ENCODE data around the gene RUFY3.

Gene RUFY3

DNA sequence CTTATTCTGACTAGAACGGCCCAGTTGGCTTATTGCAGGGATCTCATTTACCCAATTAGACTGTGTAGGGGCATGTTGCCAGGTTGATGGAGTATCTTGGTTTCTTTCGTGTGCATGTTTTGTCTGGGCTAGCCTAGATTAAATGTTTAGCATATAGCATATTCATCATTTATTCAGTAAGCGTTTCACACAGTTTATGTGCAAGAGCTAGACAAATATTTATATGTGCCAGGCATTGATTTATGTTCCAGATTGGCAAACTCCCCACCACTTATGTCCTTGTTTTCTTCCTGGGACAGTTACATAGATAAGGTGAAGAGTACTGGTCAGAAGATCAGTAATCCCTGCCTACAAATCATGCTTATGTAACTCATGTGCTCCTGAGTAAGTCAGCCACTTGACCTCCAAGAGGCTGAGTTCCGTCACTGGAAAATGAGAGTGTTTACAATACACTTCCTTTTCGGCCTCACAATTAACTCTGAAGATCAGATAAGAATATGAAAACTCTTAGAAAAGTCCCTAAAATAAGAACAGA is 57.2 kb downstream of the RUFY3 start:
- H3K9me3 ChIP-seq (ENCODE audit: insufficient read depth, low read depth, low read length), result no peaks in the 10 kb centered on the region
- no peak overlapping the region for H3K4me3 ChIP-seq (ENCODE audit: low read depth, low read length)
- no peak overlapping the region for H3K4ac ChIP-seq (ENCODE audit: low read depth, low read length)
- H3K79me1 ChIP-seq (ENCODE audit: low read length), result no peaks in the 10 kb centered on the region
- DNase-seq, result no peak
- H4K91ac ChIP-seq (ENCODE audit: low read depth, low read length), result no peak overlapping the region
- H3K4me2 ChIP-seq (ENCODE audit: low read length), result no peak overlapping the region
- H3K79me2 ChIP-seq (ENCODE audit: control insufficient read depth, insufficient read depth, low read length, poor library complexity), result no peaks in the 10 kb centered on the region
- no peak overlapping the region for H3K27ac ChIP-seq (ENCODE audit: low read depth, low read length)
- H3K23ac ChIP-seq (ENCODE audit: low read length), result no peak overlapping the region
- no peak overlapping the region for H2AFZ ChIP-seq (ENCODE audit: insufficient read depth, low read length, poor library complexity)
- peaks cover 7 to 8% of the 10 kb centered on the region in 2 experiments for H3K36me3 ChIP-seq (ENCODE audit: control insufficient read depth in 1 of 2, insufficient read depth in 2 of 2, low read length in 2 of 2)
- H3K9ac ChIP-seq (ENCODE audit: low read length), result no peak overlapping the region
- no peak overlapping the region for H2BK5ac ChIP-seq (ENCODE audit: low read depth, low read length, poor library complexity)
- no peak overlapping the region for H3K18ac ChIP-seq (ENCODE audit: low read length)
- WGBS (ENCODE audit: extremely low coverage, insufficient coverage, insufficient read length), result no CpG with 5 or more reads among the region's 5 CpGs
- H4K8ac ChIP-seq (ENCODE audit: low read depth, low read length), result no peak overlapping the region
- no peak overlapping the region for H2AK5ac ChIP-seq (ENCODE audit: low read length)
- no peaks in the 10 kb centered on the region for H3K4me1 ChIP-seq (ENCODE audit: control insufficient read depth in 1 of 2, insufficient read depth in 2 of 2, low read length in 2 of 2)
- H2BK12ac ChIP-seq (ENCODE audit: low read length), result no peak overlapping the region
- H4K12ac ChIP-seq (ENCODE audit: low read depth, low read length), result no peak overlapping the region
- H2BK120ac ChIP-seq (ENCODE audit: insufficient read depth, low read length, poor library complexity), result no peak overlapping the region
- no peak overlapping the region for H3K14ac ChIP-seq (ENCODE audit: low read length)
- H3K27me3 ChIP-seq (ENCODE audit: insufficient read depth, low read length), result no peaks in the 10 kb centered on the region

DNA sequence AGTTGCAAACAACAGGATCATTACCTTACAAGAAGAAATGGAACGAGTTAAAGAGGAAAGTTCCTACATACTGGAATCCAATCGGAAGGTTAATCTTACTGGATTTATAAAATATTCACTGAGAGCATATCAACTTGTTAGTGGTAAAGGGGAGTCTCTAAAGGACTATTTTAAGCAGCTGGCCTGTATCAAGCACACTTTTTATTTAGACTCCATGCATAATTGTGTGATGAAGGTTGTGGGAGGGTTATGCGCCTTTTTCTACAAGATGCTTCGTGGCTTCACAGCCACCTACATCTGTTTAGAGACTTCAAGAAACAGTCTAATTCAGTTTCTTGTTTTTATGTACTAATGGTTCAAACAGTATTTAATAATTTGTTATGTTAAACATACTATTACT is 61.3 kb downstream of the RUFY3 start:
- Histone ChIP-seq H3K4me2 (ENCODE audit: low read length) (no peak overlapping the region), H3K9ac (ENCODE audit: low read length) (no peak overlapping the region), H3K79me1 (ENCODE audit: low read length) (no peaks in the 10 kb centered on the region), H3K23ac (ENCODE audit: low read length) (no peak overlapping the region), H3K79me2 (ENCODE audit: control insufficient read depth, insufficient read depth, low read length, poor library complexity) (no peaks in the 10 kb centered on the region), H4K91ac (ENCODE audit: low read depth, low read length) (no peak overlapping the region), H2AK5ac (ENCODE audit: low read length) (no peak overlapping the region), H3K27ac (ENCODE audit: low read depth, low read length) (no peak overlapping the region), H3K9me3 (ENCODE audit: insufficient read depth, low read depth, low read length) (no peaks in the 10 kb centered on the region), H4K12ac (ENCODE audit: low read depth, low read length) (no peak overlapping the region), H4K8ac (ENCODE audit: low read depth, low read length) (no peak overlapping the region), H3K4ac (ENCODE audit: low read depth, low read length) (no peak overlapping the region), H3K18ac (ENCODE audit: low read length) (no peak overlapping the region), H2BK120ac (ENCODE audit: insufficient read depth, low read length, poor library complexity) (no peak overlapping the region), H3K4me1 (ENCODE audit: control insufficient read depth in 1 of 2, insufficient read depth in 2 of 2, low read length in 2 of 2) (no peaks in the 10 kb centered on the region), H2BK12ac (ENCODE audit: low read length) (no peak overlapping the region), H2BK5ac (ENCODE audit: low read depth, low read length, poor library complexity) (no peak overlapping the region), H3K36me3 (ENCODE audit: control insufficient read depth in 1 of 2, insufficient read depth in 2 of 2, low read length in 2 of 2) (peaks cover 2 to 5% of the 10 kb centered on the region in 2 experiments), H2AFZ (ENCODE audit: insufficient read depth, low read length, poor library complexity) (no peak overlapping the region), H3K27me3 (ENCODE audit: insufficient read depth, low read length) (no peaks in the 10 kb centered on the region), H3K4me3 (ENCODE audit: low read depth, low read length) (no peak overlapping the region), H3K14ac (ENCODE audit: low read length) (no peak overlapping the region)
- no CpG with 5 or more reads among the region's 4 CpGs for WGBS (ENCODE audit: extremely low coverage, insufficient coverage, insufficient read length)
- no peak for DNase-seq

DNA sequence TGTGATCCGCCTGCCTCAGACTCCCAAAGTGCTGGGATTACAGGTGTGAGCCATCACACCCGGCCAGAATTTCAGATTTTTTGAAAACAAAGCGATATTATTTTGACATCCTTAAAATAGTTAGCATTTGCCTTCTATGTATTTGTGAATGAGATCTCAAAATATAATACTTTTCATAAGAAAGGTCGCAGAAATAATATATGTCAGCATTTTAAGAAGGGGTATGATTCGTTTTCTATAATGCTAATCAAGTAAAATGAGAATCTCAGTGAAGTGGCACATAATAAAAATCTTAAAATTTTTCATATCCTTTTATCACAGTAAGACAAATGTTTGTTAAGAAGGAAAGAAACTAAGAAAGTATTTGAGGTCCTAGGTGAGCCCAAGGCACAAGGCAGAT is 65.7 kb downstream of the RUFY3 start:
- Histone ChIP-seq H2BK120ac (ENCODE audit: insufficient read depth, low read length, poor library complexity) (no peak overlapping the region), H3K36me3 (ENCODE audit: control insufficient read depth in 1 of 2, insufficient read depth in 2 of 2, low read length in 2 of 2) (peaks cover 0 to 5% of the 10 kb centered on the region in 2 experiments), H3K4me3 (ENCODE audit: low read depth, low read length) (no peak overlapping the region), H3K14ac (ENCODE audit: low read length) (no peak overlapping the region), H3K27ac (ENCODE audit: low read depth, low read length) (no peak overlapping the region), H4K91ac (ENCODE audit: low read depth, low read length) (no peak overlapping the region), H2BK5ac (ENCODE audit: low read depth, low read length, poor library complexity) (no peak overlapping the region), H4K12ac (ENCODE audit: low read depth, low read length) (no peak overlapping the region), H3K18ac (ENCODE audit: low read length) (no peak overlapping the region), H3K4me1 (ENCODE audit: control insufficient read depth in 1 of 2, insufficient read depth in 2 of 2, low read length in 2 of 2) (no peaks in the 10 kb centered on the region), H3K9me3 (ENCODE audit: insufficient read depth, low read depth, low read length) (no peaks in the 10 kb centered on the region), H3K4ac (ENCODE audit: low read depth, low read length) (no peak overlapping the region), H3K23ac (ENCODE audit: low read length) (no peak overlapping the region), H3K9ac (ENCODE audit: low read length) (no peak overlapping the region), H2AK5ac (ENCODE audit: low read length) (no peak overlapping the region), H3K4me2 (ENCODE audit: low read length) (no peak overlapping the region), H3K27me3 (ENCODE audit: insufficient read depth, low read length) (no peaks in the 10 kb centered on the region), H3K79me2 (ENCODE audit: control insufficient read depth, insufficient read depth, low read length, poor library complexity) (no peaks in the 10 kb centered on the region), H2BK12ac (ENCODE audit: low read length) (no peak overlapping the region), H3K79me1 (ENCODE audit: low read length) (no peaks in the 10 kb centered on the region), H2AFZ (ENCODE audit: insufficient read depth, low read length, poor library complexity) (no peak overlapping the region), H4K8ac (ENCODE audit: low read depth, low read length) (no peak overlapping the region)
- no CpG with 5 or more reads among the region's 5 CpGs for WGBS (ENCODE audit: extremely low coverage, insufficient coverage, insufficient read length)
- no peak for DNase-seq

DNA sequence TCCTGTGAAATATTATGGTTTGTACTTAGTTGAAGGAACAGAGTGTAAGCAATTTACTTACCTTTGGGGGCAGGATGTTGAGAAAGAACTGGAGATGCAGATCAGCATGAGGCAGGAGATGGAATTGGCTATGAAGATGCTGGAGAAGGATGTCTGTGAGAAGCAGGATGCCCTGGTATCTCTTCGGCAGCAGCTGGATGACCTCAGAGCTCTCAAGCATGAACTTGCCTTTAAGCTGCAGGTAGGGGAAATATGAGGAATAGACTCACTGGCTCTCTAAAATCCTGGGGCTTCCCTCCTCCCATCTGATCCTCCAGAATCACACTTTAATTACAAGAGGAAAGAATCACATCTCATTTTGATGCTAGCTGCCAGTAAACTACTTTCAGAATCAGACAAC is 67.0 kb downstream of the RUFY3 start:
- no peaks in the 10 kb centered on the region for H3K79me1 ChIP-seq (ENCODE audit: low read length)
- H3K4me2 ChIP-seq (ENCODE audit: low read length), result no peak overlapping the region
- no peak overlapping the region for H4K12ac ChIP-seq (ENCODE audit: low read depth, low read length)
- no peak overlapping the region for H3K14ac ChIP-seq (ENCODE audit: low read length)
- no peak overlapping the region for H3K4me3 ChIP-seq (ENCODE audit: low read depth, low read length)
- no peak overlapping the region for H3K4ac ChIP-seq (ENCODE audit: low read depth, low read length)
- H3K4me1 ChIP-seq (ENCODE audit: control insufficient read depth in 1 of 2, insufficient read depth in 2 of 2, low read length in 2 of 2), result no peaks in the 10 kb centered on the region
- no peaks in the 10 kb centered on the region for H3K27me3 ChIP-seq (ENCODE audit: insufficient read depth, low read length)
- no peak overlapping the region for H3K9ac ChIP-seq (ENCODE audit: low read length)
- H3K23ac ChIP-seq (ENCODE audit: low read length), result no peak overlapping the region
- no peak overlapping the region for H2AK5ac ChIP-seq (ENCODE audit: low read length)
- H4K8ac ChIP-seq (ENCODE audit: low read depth, low read length), result no peak overlapping the region
- H2BK12ac ChIP-seq (ENCODE audit: low read length), result no peak overlapping the region
- no peak overlapping the region for H2AFZ ChIP-seq (ENCODE audit: insufficient read depth, low read length, poor library complexity)
- H4K91ac ChIP-seq (ENCODE audit: low read depth, low read length), result no peak overlapping the region
- H2BK120ac ChIP-seq (ENCODE audit: insufficient read depth, low read length, poor library complexity), result no peak overlapping the region
- H3K9me3 ChIP-seq (ENCODE audit: insufficient read depth, low read depth, low read length), result no peaks in the 10 kb centered on the region
- H3K79me2 ChIP-seq (ENCODE audit: control insufficient read depth, insufficient read depth, low read length, poor library complexity), result no peaks in the 10 kb centered on the region
- peaks cover 1 to 8% of the 10 kb centered on the region in 2 experiments for H3K36me3 ChIP-seq (ENCODE audit: control insufficient read depth in 1 of 2, insufficient read depth in 2 of 2, low read length in 2 of 2)
- no peak overlapping the region for H3K18ac ChIP-seq (ENCODE audit: low read length)
- H2BK5ac ChIP-seq (ENCODE audit: low read depth, low read length, poor library complexity), result no peak overlapping the region
- no CpG with 5 or more reads among the region's 1 CpG for WGBS (ENCODE audit: extremely low coverage, insufficient coverage, insufficient read length)
- no peak for DNase-seq
- no peak overlapping the region for H3K27ac ChIP-seq (ENCODE audit: low read depth, low read length)
